ENCODE data around the gene PHRF1. TPM values are rescaled to one million over a fixed set of nuclear protein-coding genes. Genes with fewer than 3 reads are reported as not detected.
A peak's percentile ranks its signal among the peaks of the same experiment; 100 is the strongest.

Gene PHRF1
- total and polyA plus RNA-seq, 12 donors = 8.7 to 62.3 (median 26.1) TPM

DNA sequence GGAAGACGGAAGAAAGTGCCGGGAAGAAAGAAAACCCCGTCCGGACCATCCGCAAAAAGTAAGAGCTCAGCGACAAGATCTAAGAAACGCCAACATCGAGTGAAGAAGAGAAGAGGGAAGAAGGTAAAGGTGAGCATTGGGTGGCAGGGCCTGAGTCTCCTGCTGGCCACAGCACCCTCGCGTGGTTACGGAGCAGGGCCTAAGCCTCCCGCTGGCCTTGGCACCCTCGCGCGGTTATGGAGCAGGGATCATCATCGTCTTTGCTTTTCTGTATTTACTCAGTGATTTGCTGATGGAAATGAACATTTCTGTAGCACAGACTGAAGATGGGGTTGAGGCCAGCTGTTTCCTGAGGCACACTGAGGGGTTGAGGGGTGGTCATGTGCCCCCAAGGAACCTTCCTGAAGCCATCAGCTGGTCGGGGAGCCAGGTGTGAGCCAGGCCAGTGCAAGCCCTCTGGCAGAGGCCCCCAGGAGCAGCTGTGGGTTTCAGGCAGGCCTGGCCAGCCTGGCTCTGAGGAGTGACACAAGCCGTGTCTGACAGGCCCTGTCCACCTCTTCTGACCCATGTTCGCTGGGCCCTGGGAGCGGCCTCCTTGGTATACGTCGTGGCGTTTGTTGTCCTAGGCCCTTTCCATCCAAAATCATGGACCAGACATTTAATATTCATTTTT, 25.4 kb downstream of the PHRF1 start:
- peaks cover 0 to 97% of the 10 kb centered on the region in 2 donors for H3K36me3 ChIP-seq (replicated peaks in 1 of 2)
- H3K27ac ChIP-seq = no peak overlapping the region
- H3K9me3 ChIP-seq (replicated peaks in 1 of 3) = no peaks in the 10 kb centered on the region
- DNase-seq = no peak
- TF ChIP-seq, protein P1, sequence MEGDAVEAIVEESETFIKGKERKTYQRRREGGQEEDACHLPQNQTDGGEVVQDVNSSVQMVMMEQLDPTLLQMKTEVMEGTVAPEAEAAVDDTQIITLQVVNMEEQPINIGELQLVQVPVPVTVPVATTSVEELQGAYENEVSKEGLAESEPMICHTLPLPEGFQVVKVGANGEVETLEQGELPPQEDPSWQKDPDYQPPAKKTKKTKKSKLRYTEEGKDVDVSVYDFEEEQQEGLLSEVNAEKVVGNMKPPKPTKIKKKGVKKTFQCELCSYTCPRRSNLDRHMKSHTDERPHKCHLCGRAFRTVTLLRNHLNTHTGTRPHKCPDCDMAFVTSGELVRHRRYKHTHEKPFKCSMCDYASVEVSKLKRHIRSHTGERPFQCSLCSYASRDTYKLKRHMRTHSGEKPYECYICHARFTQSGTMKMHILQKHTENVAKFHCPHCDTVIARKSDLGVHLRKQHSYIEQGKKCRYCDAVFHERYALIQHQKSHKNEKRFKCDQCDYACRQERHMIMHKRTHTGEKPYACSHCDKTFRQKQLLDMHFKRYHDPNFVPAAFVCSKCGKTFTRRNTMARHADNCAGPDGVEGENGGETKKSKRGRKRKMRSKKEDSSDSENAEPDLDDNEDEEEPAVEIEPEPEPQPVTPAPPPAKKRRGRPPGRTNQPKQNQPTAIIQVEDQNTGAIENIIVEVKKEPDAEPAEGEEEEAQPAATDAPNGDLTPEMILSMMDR (IDR thresholded peaks at IDR 0.05) = no peak
- no peak for TF ChIP-seq POLR2A (IDR thresholded peaks at IDR 0.05)
- no peaks in the 10 kb centered on the region for H3K27me3 ChIP-seq
- H3K4me3 ChIP-seq = no peak overlapping the region
- no peaks in the 10 kb centered on the region for H3K4me1 ChIP-seq (replicated peaks in 1 of 2)
- intact Hi-C loops (cut with DNase I) = no loop called here
- WGBS, 4 donors = 91 to 96% (median 92%) methylated on average over 19 to 23 of the region's 23 CpGs

DNA sequence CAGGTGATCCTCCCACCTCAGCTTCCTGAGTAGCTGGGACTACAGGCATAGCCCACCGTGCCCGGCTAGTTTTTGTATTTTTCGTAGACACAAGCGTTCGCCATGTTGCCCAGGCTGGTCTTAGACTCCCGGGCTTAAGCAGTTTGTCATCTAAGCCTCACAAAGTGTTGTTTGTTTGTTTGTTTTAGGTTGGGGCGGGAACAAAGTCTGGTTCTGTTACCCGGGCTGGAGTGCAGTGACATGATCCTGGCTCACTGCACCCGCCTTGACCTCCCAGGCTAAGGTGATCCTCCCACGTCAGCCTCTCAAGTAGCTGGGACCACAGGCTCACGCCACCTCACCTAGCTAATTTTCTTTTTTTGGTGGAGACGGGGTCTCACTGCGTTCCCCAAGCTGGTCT, 26.9 kb downstream of the PHRF1 start:
- H3K27me3 ChIP-seq = no peaks in the 10 kb centered on the region
- no peak overlapping the region for H3K27ac ChIP-seq
- no peak for DNase-seq
- WGBS, 4 donors = 87 to 90% (median 89%) methylated on average over 13 of the region's 13 CpGs
- H3K4me3 ChIP-seq = no peak overlapping the region
- TF ChIP-seq, protein P1 (IDR thresholded peaks at IDR 0.05) = no peak
- TF ChIP-seq POLR2A (IDR thresholded peaks at IDR 0.05) = no peak
- intact Hi-C loops (cut with DNase I) = no loop called here
- H3K9me3 ChIP-seq (replicated peaks in 1 of 3) = no peaks in the 10 kb centered on the region
- peaks cover 0 to 4% of the 10 kb centered on the region in 2 donors for H3K4me1 ChIP-seq (replicated peaks in 1 of 2)
- peaks cover 0 to 97% of the 10 kb centered on the region in 2 donors for H3K36me3 ChIP-seq (replicated peaks in 1 of 2)

DNA sequence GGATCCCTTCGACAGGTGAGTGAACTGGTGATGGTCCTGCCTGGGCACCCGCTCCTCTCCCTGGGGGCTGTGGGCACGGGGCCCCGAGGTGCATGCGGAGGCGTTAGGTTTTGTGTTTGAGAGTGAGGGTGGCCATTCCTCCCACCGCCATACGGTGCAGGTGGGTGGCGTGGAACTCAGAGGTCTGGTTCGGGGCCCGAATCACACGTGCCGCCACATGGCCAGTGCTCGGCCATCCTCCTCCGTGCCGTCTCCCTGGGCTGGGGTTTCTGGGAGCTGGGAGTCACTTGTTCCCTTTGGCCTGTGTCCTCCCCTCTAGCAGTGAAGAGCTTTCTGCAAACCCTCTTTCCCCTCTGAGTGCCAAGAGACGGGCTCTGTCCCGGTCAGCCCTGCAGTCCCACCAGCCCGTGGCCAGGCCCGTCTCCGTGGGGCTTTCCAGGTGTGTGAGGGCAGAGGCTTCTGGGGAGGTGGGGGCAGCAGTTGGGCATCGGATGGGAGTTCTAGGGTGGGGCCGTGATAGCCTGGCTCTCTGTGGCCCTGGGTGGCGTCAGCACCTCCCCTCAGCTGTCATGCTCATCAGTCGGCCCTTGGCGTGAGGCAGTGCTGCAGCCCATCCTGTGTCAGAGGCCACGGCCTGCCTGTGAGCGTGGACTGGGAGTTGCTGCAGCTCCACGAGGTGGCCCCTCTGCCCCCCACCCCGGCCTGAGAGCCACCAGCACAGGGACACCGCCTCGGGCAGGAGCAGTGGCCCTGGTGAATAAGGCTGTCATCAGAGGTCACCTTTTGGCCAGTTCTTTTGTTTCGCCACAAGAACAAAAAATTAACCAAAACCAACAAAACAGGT, 29.2 kb downstream of the PHRF1 start:
- Histone ChIP-seq H3K4me1 (replicated peaks in 1 of 2) (peaks cover 0 to 10% of the 10 kb centered on the region in 2 donors), H3K27me3 (no peaks in the 10 kb centered on the region), H3K36me3 (replicated peaks in 1 of 2) (peaks cover 0 to 98% of the 10 kb centered on the region in 2 donors), H3K4me3 (no peak overlapping the region), H3K9me3 (replicated peaks in 1 of 3) (no peaks in the 10 kb centered on the region), H3K27ac (peak overlapping the region in 2 of 5 donors; percentile 8 to 57)
- no peak for DNase-seq
- intact Hi-C loops (cut with DNase I) = no loop called here
- no peak for TF ChIP-seq POLR2A (IDR thresholded peaks at IDR 0.05)
- TF ChIP-seq, protein P1 (IDR thresholded peaks at IDR 0.05) = no peak
- 87 to 100% (median 92%) methylated on average over 10 to 33 of the region's 33 CpGs for WGBS, 4 donors

DNA sequence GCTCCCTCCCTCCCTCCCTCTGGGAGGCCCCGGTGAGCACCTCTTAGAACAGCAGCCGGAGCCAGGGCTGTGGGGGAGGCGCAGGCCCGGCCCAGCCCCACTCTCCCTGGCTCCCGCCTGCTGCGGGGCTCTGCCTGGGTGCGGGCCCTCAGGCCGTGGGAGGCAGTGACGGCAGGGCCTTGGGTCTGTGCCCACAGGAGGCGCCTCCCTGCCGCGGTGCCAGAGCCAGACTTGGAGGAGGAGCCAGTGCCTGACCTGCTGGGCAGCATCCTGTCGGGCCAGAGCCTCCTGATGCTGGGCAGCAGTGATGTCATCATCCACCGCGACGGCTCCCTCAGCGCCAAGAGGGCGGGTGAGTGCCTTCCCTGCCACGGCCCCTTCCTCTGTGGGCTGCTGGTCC, 30.0 kb downstream of the PHRF1 start:
- Histone ChIP-seq H3K27me3 (no peaks in the 10 kb centered on the region), H3K4me1 (replicated peaks in 1 of 2) (peaks cover 0 to 10% of the 10 kb centered on the region in 2 donors), H3K27ac (peak overlapping the region in 2 of 5 donors; percentile 8 to 57), H3K4me3 (no peak overlapping the region), H3K9me3 (replicated peaks in 1 of 3) (no peaks in the 10 kb centered on the region), H3K36me3 (replicated peaks in 1 of 2) (peaks cover 0 to 98% of the 10 kb centered on the region in 2 donors)
- peak; percentile 62 to 94 (median 71) for DNase-seq
- WGBS, 4 donors = 56 to 80% (median 68%) methylated on average over 1 to 19 of the region's 19 CpGs
- intact Hi-C loops (cut with DNase I) = no loop called here
- TF ChIP-seq POLR2A (IDR thresholded peaks at IDR 0.05) = no peak
- TF ChIP-seq, protein P1 (IDR thresholded peaks at IDR 0.05) = no peak

All from adrenal gland (tissue), 12 donors.